ENCODE results near the gene PIGA.

- no peak for TF ChIP-seq POLR2A (IDR thresholded peaks at IDR 0.05)
- TF ChIP-seq, protein P1, sequence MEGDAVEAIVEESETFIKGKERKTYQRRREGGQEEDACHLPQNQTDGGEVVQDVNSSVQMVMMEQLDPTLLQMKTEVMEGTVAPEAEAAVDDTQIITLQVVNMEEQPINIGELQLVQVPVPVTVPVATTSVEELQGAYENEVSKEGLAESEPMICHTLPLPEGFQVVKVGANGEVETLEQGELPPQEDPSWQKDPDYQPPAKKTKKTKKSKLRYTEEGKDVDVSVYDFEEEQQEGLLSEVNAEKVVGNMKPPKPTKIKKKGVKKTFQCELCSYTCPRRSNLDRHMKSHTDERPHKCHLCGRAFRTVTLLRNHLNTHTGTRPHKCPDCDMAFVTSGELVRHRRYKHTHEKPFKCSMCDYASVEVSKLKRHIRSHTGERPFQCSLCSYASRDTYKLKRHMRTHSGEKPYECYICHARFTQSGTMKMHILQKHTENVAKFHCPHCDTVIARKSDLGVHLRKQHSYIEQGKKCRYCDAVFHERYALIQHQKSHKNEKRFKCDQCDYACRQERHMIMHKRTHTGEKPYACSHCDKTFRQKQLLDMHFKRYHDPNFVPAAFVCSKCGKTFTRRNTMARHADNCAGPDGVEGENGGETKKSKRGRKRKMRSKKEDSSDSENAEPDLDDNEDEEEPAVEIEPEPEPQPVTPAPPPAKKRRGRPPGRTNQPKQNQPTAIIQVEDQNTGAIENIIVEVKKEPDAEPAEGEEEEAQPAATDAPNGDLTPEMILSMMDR (IDR thresholded peaks at IDR 0.05): no peak
Observed at GRCh38 chrX:15358533-15358932, 23.2 kb upstream of the PIGA start.
